Measurements from ENCODE around the gene RAD23B. TPM values are rescaled to one million over a fixed set of nuclear protein-coding genes. Genes with fewer than 3 reads are reported as not detected.

The RAD23B gene
- total RNA-seq, 2 donors from 2014 or later, result 58.3 to 85.6 TPM

GRCh38 chr9:107288701-107289100 lies 5.6 kb downstream of the RAD23B start:
- TF ChIP-seq CTCF (IDR thresholded peaks at IDR 0.05), result no peak
- Histone ChIP-seq H3K4me3 (no peak overlapping the region), H3K27ac (no peak overlapping the region), H3K9me3 (no peaks in the 10 kb centered on the region), H3K27me3 (no peaks in the 10 kb centered on the region), H3K36me3 (no peaks in the 10 kb centered on the region), H3K4me1 (peaks cover 0 to 71% of the 10 kb centered on the region in 2 donors)
- no peak for DNase-seq (ENCODE audit: low spot score)

- Histone ChIP-seq H3K9me3 (no peaks in the 10 kb centered on the region), H3K27ac (no peak overlapping the region), H3K27me3 (no peaks in the 10 kb centered on the region), H3K4me1 (peaks cover 0 to 71% of the 10 kb centered on the region in 2 donors), H3K36me3 (no peaks in the 10 kb centered on the region), H3K4me3 (no peak overlapping the region)
- no peak for DNase-seq (ENCODE audit: low spot score)
- TF ChIP-seq CTCF (IDR thresholded peaks at IDR 0.05), result no peak
Observed at GRCh38 chr9:107290619-107291018, 7.5 kb downstream of the RAD23B start.

- Histone ChIP-seq H3K9me3 (no peaks in the 10 kb centered on the region), H3K27ac (no peak overlapping the region), H3K4me1 (peaks cover 0 to 60% of the 10 kb centered on the region in 2 donors), H3K4me3 (no peak overlapping the region), H3K36me3 (no peaks in the 10 kb centered on the region), H3K27me3 (no peaks in the 10 kb centered on the region)
- TF ChIP-seq CTCF (IDR thresholded peaks at IDR 0.05), result no peak
- DNase-seq (ENCODE audit: low spot score), result no peak
Observed at GRCh38 chr9:107292821-107293542, 9.9 kb downstream of the RAD23B start.

GRCh38 chr9:107293543-107294085 lies 10.5 kb downstream of the RAD23B start:
- no peak for TF ChIP-seq CTCF (IDR thresholded peaks at IDR 0.05)
- Histone ChIP-seq H3K36me3 (no peaks in the 10 kb centered on the region), H3K27ac (no peak overlapping the region), H3K4me3 (no peak overlapping the region), H3K9me3 (no peaks in the 10 kb centered on the region), H3K4me1 (peaks cover 0 to 53% of the 10 kb centered on the region in 2 donors), H3K27me3 (no peaks in the 10 kb centered on the region)
- no peak for DNase-seq (ENCODE audit: low spot score)

GRCh38 chr9:107294756-107295155 lies 11.7 kb downstream of the RAD23B start:
- Histone ChIP-seq H3K36me3 (no peaks in the 10 kb centered on the region), H3K27me3 (no peaks in the 10 kb centered on the region), H3K9me3 (no peaks in the 10 kb centered on the region), H3K4me1 (peaks cover 0 to 53% of the 10 kb centered on the region in 2 donors), H3K4me3 (no peak overlapping the region), H3K27ac (no peak overlapping the region)
- no peak for DNase-seq (ENCODE audit: low spot score)
- TF ChIP-seq CTCF (IDR thresholded peaks at IDR 0.05), result no peak

Data from right atrium auricular region (tissue), 2 donors.